Heart left ventricle (tissue), 13 donors: ENCODE measurements around the gene TRRAP.

Source experiments
- POLR2A ChIP-seq, 2 donors: fragments of 450-650 bp; IDR thresholded peaks; one replicate each; pipeline ENCODE4 v1.6.1; 2017; ENCODE audit warnings: antibody characterized with exemption in 2 of 2, mild to moderate bottlenecking in 2 of 2, moderate library complexity in 2 of 2
- TF ChIP-seq, protein P1 (sequence below), 12 donors: fragments of 200-600 bp; sonication (generic) in 4 of 12; IDR thresholded peaks; one replicate each; pipeline versions ENCODE4 v1.5.0 to v1.8.0; 2018 to 2022; ENCODE audit warnings: antibody characterized with exemption in 12 of 12, mild to moderate bottlenecking in 5 of 12
- donor health status: ischemic (EF 13 %, LVEDD 7.1; RV severe dilation, severe dysfunction).
- donor health status: DM: no; HTN: yes; CAD: no.
- donor health status: DM: no; HTN: no; CAD: no.
- donor health status: ischemic (EF 25% LVEDD 6.9; RV normal size, moderate dysfunction).
- donor health status: ischemic (EF 25% LVEDD 5.7; RV mildly dilated, moderate dysfunction).
- donor health status: ischemic (EF 35%, LVEDD 5.7; RV mildly dilated, moderate dysfunction).
- donor health status: nonischemic (EF 11% LVEDD 7.7; RV severe dilation, severe dysfunction).
- donor health status: DM: yes; HTN: yes; CAD: no.
- donor health status: PGD.
- donor health status: ischemic (EF 29% LVEDD 5.4; RV normal size, mild dysfunction).
- donor health status: nonischemic (EF 23%, LVEDD 6.1; RV moderate dilation, normal function).

DNA sequence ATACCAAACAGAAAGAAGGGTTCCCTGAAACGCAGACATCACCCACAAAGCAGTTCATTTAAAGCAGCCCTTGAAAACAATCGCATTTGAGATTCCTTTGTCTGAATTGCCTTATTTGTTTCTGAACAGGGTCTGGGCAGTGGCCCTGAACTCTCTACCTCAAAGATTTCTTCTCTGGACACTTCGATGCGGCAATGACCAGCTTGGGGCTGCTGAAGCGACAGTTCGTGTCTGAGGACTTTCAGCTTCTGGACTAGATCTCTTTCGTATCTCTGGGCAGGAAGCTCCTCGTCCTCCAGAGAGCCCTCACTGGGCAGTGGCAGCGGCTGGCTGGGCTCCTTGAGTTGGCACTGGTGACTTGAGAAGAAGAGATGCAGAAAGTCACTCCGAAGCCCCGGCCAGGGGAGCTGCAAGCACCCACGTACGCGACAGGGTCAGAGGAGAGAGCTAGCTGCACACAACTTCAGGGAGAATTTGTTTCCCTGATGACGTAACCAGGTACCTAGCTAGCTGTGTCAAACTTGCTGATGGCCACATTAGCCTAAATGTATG is 169.3 kb downstream of the TRRAP start:
- TF ChIP-seq, protein P1, sequence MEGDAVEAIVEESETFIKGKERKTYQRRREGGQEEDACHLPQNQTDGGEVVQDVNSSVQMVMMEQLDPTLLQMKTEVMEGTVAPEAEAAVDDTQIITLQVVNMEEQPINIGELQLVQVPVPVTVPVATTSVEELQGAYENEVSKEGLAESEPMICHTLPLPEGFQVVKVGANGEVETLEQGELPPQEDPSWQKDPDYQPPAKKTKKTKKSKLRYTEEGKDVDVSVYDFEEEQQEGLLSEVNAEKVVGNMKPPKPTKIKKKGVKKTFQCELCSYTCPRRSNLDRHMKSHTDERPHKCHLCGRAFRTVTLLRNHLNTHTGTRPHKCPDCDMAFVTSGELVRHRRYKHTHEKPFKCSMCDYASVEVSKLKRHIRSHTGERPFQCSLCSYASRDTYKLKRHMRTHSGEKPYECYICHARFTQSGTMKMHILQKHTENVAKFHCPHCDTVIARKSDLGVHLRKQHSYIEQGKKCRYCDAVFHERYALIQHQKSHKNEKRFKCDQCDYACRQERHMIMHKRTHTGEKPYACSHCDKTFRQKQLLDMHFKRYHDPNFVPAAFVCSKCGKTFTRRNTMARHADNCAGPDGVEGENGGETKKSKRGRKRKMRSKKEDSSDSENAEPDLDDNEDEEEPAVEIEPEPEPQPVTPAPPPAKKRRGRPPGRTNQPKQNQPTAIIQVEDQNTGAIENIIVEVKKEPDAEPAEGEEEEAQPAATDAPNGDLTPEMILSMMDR (IDR thresholded peaks at IDR 0.05): no peak
- no peak for TF ChIP-seq POLR2A (IDR thresholded peaks at IDR 0.05)
